Kidney tubule cell (primary cell): ENCODE data around the gene LRIG1.

ENCODE experiments used
- DNase-seq: peaks from one replicate; pipeline ENCODE4 v3.0.0-alpha.2; 2018; ENCODE audit warnings: low spot score

Gene LRIG1, protein sequence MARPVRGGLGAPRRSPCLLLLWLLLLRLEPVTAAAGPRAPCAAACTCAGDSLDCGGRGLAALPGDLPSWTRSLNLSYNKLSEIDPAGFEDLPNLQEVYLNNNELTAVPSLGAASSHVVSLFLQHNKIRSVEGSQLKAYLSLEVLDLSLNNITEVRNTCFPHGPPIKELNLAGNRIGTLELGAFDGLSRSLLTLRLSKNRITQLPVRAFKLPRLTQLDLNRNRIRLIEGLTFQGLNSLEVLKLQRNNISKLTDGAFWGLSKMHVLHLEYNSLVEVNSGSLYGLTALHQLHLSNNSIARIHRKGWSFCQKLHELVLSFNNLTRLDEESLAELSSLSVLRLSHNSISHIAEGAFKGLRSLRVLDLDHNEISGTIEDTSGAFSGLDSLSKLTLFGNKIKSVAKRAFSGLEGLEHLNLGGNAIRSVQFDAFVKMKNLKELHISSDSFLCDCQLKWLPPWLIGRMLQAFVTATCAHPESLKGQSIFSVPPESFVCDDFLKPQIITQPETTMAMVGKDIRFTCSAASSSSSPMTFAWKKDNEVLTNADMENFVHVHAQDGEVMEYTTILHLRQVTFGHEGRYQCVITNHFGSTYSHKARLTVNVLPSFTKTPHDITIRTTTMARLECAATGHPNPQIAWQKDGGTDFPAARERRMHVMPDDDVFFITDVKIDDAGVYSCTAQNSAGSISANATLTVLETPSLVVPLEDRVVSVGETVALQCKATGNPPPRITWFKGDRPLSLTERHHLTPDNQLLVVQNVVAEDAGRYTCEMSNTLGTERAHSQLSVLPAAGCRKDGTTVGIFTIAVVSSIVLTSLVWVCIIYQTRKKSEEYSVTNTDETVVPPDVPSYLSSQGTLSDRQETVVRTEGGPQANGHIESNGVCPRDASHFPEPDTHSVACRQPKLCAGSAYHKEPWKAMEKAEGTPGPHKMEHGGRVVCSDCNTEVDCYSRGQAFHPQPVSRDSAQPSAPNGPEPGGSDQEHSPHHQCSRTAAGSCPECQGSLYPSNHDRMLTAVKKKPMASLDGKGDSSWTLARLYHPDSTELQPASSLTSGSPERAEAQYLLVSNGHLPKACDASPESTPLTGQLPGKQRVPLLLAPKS

DNA sequence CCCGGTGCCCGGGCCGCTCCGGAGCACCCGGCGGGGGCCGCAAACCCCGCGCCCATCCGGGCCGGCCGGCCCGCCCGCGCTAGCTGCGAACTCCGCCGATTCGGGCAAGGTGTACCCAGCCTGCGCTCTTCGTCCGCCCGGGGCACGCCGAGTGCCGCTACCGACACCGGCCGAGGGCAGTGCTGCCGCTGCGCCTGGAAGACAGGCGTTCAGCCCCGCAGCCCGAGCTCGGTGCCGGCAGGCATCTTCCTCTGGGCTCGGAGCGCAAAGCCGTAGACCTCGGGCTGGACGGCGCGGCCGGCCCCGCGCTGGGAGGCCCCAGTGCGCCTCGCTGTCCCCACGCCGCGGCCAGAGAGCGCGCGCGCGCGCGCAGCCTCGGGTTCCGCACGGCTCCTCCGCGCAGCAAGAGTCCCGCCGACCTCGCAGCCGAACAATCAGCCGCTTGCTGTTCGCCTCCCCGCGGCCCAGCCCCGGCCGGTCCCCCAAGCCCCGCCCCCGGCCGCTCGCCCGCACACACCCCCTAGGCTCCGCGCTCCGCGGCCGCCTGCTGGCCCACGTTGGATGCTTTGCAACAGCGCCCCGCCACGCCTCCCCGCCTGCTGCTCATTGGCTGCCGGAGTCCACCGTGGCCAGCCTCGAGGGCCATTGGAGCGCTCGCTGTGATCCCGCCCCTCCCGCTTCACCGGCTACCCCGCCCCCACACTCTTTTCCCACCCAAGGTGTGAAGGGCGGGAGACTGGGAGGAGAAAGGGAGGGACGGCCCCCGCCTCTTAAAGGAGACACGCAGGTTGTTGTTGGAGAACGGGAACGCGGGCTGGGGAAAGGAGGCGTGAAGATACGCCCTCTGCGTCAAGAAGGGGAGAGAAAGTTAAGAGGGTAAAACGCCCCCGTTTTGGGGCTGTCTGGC is at the start of gene LRIG1:
Gene LRIG1 (minus strand): TSS at position 447 of the 907 bp plus-strand sequence. CDS start 615 bp downstream, outside the sequence.
- DNase-seq = peak; percentile 99

DNA sequence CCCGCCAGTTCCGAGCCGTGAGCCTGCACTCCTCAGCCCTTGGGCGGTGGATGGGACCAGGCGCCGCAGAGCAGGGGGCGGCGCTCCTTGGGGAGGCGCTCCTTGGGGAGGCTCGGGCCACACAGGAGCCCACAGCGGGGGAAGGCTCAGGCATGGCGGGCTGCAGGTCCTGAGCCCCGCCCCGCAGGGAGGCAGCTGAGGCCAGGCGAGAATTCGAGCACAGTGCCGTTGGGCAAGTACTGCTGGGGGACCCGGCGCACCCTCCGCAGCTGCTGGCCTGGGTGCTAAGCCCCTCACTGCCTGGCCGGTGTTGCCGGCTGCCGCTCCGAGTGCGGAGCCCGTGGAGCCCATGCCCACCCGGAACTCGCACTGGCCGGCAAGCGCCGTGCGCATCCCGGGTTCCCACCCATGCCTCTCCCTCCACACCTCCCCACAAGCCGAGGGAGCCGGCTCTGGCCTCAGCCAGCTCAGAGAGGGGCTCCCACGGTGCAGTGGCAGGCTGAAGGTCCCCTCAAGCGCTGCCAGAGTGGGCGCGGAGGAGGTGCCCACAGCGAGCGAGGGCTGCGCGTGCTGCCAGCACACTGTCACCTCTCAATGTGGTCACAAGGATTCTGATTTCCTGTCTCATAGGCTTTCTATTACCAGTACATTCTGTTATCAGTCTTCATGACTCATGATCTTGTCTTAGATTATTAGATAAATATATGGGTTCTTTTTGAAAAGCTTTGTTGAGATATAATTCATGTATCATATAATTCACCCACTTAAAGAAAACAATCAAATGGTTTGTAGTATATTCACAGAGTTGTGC is 44.0 kb upstream of the LRIG1 start:
- no peak for DNase-seq

- no peak for DNase-seq
These were observed 41.3 kb upstream of the LRIG1 start for GRCh38 chr3:66542153-66542552.

GRCh38 chr3:66539466-66539989 is 38.7 kb upstream of the LRIG1 start:
- no peak for DNase-seq

DNA sequence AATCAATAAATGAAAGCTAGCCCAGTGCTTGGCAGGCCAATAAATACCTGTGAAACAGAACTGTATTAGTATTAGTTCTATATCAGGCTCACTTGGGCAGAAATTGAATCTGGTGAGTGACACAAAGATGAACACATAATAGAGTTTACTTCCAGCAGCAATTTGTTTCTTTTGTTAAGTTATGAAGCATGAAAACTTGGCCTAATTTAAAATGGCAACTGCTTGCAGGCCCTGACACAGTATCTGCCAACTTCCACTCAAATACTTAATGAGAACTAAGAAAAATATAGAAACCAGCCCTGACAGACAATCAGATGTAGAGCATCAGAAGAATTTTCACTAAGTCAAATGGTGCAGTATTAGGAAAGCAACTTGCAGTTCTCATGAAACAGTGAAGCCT is 37.6 kb upstream of the LRIG1 start:
- no peak for DNase-seq

- DNase-seq = no peak
These were observed 36.9 kb upstream of the LRIG1 start for GRCh38 chr3:66537735-66538134.

DNA sequence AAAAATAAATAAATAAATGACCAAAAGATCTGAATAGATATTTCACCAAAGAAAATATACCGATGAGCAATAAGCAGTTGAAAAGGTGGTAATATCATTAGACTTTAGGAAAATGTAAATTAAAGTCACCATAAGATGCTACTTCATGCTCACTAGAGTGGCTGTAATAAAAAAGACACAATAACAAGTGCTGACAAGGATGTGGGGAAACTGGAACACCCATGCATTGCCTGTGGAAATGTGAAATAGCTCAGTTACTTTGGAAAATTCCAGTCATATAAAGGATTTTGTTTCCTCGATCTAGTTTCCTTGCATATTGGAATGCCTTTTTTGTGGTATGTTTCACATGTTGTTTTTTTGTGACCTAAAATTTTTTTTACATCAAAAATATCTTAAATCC is 36.0 kb upstream of the LRIG1 start:
- DNase-seq = no peak

DNA sequence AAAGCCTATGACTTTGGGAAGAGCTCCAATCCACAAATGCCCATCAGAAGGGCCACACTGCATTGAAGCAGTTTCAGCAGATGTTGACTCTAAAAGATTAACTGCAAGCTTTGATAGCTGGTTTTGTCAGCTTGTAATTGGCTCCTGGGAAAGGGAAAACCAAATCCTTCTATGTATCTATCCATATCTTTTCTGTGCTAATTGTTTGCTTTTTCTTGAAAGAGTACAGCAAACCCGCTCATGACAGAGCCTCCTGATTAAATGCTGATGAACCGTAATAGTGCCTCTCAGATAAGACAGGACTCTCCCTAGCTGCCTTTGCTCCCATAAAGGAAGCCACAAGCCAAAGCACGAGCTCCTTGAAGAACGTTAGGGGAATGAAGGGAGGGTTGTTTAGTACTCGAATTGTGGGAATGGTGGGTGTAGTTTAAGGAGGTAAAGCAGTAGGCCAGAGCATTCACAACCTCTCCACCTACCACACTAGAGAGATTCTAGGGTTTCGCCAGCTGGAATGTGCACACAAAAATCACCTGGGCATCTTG is 33.6 kb upstream of the LRIG1 start:
- no peak for DNase-seq

DNA sequence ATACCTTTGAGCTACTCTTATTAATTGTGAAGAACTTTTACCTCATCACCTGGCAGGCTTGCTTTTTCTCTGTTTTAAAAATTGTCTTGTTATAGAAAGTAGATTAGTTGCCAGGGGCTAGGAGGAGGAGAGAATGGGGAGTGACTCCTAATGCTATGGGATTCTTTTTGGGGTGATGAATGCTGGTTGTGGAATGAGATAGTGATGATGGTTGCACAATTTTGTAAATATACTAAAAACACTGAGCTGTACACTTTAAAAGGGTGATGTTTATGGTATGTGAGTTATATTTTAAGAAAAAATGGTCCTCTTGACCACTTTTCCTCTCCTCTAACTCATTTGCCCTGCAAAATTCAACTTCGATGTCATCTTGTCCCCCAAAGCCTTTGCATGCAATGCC is 31.8 kb upstream of the LRIG1 start:
- DNase-seq = no peak

DNA sequence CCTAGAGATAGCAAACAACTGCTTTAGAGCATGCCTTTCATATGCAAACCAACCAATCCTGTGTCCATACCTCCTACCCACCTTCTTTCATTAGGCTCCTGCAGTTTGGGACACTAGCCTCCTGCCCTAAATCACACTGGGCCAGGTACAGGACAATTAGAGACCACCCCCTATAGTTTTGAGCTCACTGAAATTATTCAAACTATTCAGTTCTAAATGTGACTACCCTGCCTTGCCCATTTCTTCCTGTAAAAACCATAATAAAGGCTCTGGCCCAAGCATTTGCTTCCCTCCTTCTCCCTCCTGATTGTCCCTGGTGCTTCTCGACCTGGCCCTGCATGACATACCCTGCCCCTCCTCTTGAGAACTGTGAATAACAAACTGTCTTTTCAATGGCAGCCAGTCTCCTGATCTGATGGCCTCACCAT is 31.4 kb upstream of the LRIG1 start:
- no peak for DNase-seq

GRCh38 chr3:66531256-66531655 is 30.4 kb upstream of the LRIG1 start:
- no peak for DNase-seq

- DNase-seq = no peak
These were observed 26.4 kb upstream of the LRIG1 start for GRCh38 chr3:66527246-66527645.

GRCh38 chr3:66525771-66526170 is 24.9 kb upstream of the LRIG1 start:
- no peak for DNase-seq

- DNase-seq = no peak
These were observed 19.9 kb upstream of the LRIG1 start for GRCh38 chr3:66520724-66521123.

- DNase-seq = no peak
These were observed 17.8 kb upstream of the LRIG1 start for GRCh38 chr3:66518644-66519043.

DNA sequence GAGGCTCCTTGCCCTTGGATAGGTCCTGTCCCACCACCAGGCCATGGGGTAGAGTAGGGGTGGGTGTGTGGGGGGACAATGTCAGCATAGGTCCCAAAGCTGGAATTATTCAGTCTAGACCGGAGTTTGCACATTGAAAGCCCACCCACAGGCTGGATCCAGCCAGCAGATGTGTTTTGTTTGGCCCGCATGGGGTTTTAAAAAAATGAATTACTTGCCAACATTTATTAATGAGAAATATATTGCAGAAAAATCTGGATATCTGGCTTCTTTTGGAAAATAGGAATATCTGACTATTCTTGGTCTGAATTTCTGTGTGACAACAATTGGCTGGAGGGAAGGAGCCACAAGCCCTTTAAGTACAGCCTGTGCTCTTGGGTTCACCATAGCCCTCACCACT is 17.3 kb upstream of the LRIG1 start:
- DNase-seq = no peak

DNA sequence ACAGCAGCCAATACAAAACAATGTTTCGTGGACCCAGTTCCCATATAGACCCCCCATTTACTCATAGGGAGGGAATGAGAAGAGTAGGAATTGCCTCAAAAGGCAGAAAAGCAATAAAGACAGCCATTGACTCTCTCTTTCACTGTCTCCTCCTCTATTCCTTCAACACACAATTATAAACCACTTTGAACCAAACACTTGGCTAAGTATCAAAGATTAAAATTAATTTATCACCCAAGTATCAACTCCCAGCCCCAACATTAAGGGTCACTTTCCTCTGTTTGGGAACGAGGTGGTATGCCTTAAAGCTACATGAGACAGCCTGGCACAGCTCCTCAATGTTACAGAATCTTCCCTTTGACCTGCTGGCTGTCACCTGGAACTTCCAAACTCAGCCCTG is 16.4 kb upstream of the LRIG1 start:
- no peak for DNase-seq

DNA sequence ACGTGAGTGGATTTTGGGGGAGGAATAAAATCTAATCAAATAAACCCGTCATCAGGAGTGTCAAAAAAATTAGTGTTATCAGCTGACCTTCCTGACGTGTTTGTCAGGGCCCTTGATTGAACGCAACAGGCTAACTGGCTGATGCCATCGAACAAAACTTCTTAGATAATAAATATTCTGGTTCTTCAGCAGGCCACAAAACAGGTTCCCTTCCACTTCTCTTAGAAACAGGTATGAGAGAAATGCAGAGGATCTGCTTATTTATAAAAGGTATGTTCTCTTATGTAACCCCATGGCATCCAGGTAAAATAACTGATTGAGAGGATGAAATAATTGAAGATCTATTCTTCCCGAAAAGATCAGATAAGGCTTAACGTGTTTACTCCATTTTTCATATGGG is 7.6 kb upstream of the LRIG1 start:
- no peak for DNase-seq

DNA sequence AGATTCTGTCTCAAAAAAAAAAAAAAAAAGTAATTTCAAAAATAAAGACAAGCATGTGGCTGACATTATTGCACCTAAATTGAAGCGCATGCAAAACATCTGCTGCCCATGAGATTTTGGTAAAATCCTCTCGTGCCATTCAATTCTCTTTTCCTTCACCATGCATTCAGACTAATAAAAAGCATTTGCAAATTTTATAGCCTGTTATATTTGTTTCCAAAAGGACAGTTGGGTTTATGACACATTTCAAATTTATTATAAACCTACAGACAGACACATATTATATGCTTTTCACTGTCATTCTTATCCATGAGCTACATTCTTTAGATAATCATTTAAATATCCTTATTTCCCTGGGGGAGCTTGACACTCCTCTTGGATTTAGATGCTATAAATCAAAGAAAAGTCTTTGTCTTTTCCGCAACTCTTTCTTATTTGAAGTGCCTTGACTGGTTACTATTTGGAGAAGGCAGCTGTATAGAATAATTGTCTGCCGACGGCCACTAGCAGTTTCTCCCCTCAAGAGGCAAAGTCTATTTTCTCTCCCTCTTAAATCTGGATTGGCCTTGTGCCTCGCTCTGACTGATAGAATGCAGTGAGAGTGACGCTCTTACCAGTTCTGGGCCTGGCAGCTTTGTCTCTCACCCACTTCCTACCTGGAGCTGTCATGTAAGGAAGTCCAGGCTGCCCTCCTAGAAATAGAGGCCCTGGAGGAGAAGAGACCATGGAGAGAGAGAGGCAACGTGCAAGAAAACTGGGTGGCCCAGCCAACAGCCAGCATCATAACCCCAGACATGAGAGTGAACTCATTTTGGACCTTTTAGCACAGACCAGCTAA is 6.8 kb upstream of the LRIG1 start:
- no peak for DNase-seq
